ENCODE measurements around the gene PARP1. TPM values are rescaled to one million over a fixed set of nuclear protein-coding genes. Genes with fewer than 3 reads are reported as not detected.

Gene PARP1
- total RNA-seq, 1 experiment from 2014 or later = 213 TPM

DNA sequence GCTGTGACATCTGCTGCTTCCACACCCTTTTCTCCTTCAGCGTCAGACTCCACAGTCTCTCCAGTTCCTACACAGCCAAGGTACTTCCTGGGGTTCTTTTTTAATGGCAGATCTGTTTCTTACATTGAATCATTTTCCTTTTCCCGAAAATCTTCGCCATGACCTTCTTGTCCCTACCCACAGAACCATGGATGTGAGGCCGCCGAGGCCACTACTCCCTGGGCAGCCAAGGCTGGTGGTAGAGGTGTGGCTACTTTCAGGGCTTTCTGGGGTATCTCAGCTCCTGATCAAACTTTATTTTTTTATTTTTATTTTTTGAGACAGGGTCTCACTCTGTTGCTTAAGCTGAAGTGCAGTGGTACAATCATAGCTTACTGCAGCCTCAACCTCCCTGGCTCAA is 89.4 kb downstream of the PARP1 start:
- Histone ChIP-seq H3K27me3 (ENCODE audit: insufficient read depth, low read length) (no peaks in the 10 kb centered on the region), H3K4me2 (ENCODE audit: low read length) (no peak overlapping the region), H3K4me3 (replicated peaks in 1 of 2; ENCODE audit: low read depth in 1 of 2, low read length in 2 of 2) (no peak overlapping the region), H3K27ac (ENCODE audit: low read depth, low read length) (no peak overlapping the region), H3K79me2 (ENCODE audit: insufficient read depth, low read length) (no peaks in the 10 kb centered on the region), H3K9ac (ENCODE audit: low read length) (no peak overlapping the region), H3K36me3 (ENCODE audit: control insufficient read depth in 1 of 2, insufficient read depth in 2 of 2, low read length in 2 of 2) (no peaks in the 10 kb centered on the region), H3K9me3 (ENCODE audit: control insufficient read depth in 1 of 2, insufficient read depth in 1 of 2, low read depth in 1 of 2, low read length in 2 of 2) (no peaks in the 10 kb centered on the region), H4K20me1 (ENCODE audit: insufficient read depth) (no peaks in the 10 kb centered on the region), H3K9me2 (ENCODE audit: insufficient read depth) (no peaks in the 10 kb centered on the region), H3K4me1 (ENCODE audit: control insufficient read depth in 1 of 2, insufficient read depth in 2 of 2, low read length in 2 of 2) (peaks cover 0 to 5% of the 10 kb centered on the region in 2 experiments; a peak in 1 of 4 replicates), H2AFZ (ENCODE audit: low read depth, low read length, poor library complexity, severe bottlenecking) (no peak overlapping the region)
- ChIA-PET CTCF (no interaction called here), POLR2A (no interaction called here), RAD21 (ENCODE audit: low non-redundant PET in 1 of 2, low total read pairs in 2 of 2, uncharacterized antibody in 2 of 2, unreplicated experiment in 2 of 2) (no interaction called here)
- ATAC-seq (no peak), DNase-seq (ENCODE audit: low read depth, low spot score) (no peak)
- intact Hi-C loops (cut with micrococcal nuclease) = no loop called here
- BruUV-seq (replicated peaks) = no TSS peak
- no peak for TF ChIP-seq ZFX (IDR thresholded peaks at IDR 0.05)
- TF ChIP-seq, protein P1, sequence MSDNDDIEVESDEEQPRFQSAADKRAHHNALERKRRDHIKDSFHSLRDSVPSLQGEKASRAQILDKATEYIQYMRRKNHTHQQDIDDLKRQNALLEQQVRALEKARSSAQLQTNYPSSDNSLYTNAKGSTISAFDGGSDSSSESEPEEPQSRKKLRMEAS (IDR thresholded peaks at IDR 0.05) = no peak
- no peak for TF ChIP-seq EZH2phosphoT487 (IDR thresholded peaks at IDR 0.05; ENCODE audit: borderline replicate concordance)
- TF ChIP-seq SIN3A (IDR thresholded peaks at IDR 0.05; ENCODE audit: low read depth) = no peak
- TF ChIP-seq FOSL1 (IDR thresholded peaks at IDR 0.05; ENCODE audit: low read depth) = no peak
- no peak for TF ChIP-seq JUND (IDR thresholded peaks at IDR 0.05)
- TF ChIP-seq, protein P2, sequence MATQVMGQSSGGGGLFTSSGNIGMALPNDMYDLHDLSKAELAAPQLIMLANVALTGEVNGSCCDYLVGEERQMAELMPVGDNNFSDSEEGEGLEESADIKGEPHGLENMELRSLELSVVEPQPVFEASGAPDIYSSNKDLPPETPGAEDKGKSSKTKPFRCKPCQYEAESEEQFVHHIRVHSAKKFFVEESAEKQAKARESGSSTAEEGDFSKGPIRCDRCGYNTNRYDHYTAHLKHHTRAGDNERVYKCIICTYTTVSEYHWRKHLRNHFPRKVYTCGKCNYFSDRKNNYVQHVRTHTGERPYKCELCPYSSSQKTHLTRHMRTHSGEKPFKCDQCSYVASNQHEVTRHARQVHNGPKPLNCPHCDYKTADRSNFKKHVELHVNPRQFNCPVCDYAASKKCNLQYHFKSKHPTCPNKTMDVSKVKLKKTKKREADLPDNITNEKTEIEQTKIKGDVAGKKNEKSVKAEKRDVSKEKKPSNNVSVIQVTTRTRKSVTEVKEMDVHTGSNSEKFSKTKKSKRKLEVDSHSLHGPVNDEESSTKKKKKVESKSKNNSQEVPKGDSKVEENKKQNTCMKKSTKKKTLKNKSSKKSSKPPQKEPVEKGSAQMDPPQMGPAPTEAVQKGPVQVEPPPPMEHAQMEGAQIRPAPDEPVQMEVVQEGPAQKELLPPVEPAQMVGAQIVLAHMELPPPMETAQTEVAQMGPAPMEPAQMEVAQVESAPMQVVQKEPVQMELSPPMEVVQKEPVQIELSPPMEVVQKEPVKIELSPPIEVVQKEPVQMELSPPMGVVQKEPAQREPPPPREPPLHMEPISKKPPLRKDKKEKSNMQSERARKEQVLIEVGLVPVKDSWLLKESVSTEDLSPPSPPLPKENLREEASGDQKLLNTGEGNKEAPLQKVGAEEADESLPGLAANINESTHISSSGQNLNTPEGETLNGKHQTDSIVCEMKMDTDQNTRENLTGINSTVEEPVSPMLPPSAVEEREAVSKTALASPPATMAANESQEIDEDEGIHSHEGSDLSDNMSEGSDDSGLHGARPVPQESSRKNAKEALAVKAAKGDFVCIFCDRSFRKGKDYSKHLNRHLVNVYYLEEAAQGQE (IDR thresholded peaks at IDR 0.05; ENCODE audit: low read depth) = no peak
- no peak for TF ChIP-seq EZH2 (IDR thresholded peaks at IDR 0.05)
- no peak for TF ChIP-seq TCF7L2 (IDR thresholded peaks at IDR 0.05; ENCODE audit: borderline replicate concordance, extremely low read depth, insufficient read depth, insufficient read length)
- TF ChIP-seq YY1 (IDR thresholded peaks at IDR 0.05; ENCODE audit: extremely low read depth, insufficient replicate concordance, low read depth, low read length) = no peak

Measured in HCT116 (cell line).